Measurements from ENCODE around the gene TAF9.
"Not testable (repeated sequence)": the region's sequence is repeated elsewhere in the genome, so short reads cannot be mapped to it uniquely, and the experiment has no call there.

The TAF9 gene

DNA sequence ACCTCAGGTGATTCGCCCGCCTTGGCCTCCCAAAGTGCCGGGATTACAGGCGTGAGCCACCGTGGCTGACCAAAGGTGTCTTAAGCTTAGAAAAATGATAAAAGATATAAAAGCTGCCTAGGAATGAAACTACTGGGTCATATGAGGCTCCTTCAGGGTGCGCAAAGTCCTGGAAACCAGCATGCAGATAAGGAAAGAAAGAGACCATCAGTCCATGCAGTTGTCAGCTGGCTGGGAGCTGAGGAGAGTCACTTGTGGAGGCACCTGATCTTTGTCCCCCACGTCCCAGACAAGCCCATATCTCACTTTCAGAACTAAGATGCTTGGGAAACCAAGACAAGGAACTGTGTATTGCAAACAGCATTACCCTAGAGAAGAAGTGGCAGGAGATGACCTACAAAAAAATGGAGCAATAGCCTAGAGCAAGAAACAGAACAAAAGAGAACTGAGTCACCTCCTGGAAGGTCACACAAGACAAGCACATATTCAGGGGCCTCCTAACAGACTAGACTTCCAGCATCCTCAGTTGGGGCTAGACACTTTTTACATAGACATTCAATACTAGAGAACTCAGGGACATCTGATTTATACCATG lies 33.9 kb downstream of the TAF9 start:
- DNase-seq: no peak

DNA sequence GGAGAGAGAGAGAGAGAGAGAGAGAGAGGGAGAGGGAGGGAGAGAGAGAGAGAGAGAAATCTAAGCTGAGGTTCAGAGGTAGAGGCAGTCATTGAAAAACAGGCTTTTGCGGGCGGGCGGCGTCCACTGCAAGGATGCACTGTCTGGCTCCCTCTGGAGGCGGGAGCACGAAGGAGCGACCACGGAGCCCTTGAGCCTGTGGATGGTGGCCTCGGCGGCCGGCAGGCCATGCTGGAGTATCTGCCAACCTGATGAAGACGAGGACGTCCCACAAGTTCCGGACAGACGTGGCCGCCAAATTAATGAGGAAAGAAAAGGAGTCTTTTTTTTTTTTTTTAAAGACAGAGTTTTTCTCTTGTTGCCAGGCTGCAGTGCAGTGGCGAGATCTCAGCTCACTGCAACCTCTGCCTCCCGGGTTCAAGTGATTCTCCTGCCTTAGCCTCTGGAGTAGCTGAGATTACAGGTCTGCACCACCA lies 34.5 kb downstream of the TAF9 start:
- peak; percentile 76 for DNase-seq

DNA sequence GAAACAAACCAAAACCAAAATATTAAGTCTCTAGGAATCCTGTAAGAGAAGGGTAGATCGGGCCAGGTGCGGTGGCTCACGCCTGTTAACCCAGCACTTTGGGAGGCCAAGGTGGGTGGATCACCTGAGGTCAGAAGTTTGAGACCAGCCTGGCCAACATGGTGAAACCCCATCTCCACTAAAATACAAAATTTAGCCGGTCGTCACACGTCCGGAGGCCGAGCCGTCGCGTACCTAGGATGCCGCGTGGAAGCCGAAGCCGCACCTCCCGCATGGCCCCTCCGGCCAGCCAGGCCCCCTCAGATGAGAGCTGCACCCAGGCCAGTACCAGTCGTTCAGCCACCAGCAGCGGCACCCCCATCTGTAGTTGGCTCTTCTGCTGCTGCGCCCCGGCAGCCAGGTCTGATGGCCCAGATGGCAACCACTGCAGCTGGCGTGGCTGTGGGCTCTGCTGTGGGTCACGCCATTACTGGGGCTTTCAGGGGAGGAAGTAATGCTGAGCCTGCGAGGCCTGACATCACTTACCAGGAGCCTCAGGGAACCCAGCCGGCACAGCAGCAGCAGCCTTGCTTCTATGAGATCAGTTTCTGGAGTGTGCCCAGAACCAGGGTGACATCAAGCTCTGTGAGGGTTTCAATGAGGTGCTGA lies 35.5 kb downstream of the TAF9 start:
- DNase-seq: not testable (repeated sequence)

DNA sequence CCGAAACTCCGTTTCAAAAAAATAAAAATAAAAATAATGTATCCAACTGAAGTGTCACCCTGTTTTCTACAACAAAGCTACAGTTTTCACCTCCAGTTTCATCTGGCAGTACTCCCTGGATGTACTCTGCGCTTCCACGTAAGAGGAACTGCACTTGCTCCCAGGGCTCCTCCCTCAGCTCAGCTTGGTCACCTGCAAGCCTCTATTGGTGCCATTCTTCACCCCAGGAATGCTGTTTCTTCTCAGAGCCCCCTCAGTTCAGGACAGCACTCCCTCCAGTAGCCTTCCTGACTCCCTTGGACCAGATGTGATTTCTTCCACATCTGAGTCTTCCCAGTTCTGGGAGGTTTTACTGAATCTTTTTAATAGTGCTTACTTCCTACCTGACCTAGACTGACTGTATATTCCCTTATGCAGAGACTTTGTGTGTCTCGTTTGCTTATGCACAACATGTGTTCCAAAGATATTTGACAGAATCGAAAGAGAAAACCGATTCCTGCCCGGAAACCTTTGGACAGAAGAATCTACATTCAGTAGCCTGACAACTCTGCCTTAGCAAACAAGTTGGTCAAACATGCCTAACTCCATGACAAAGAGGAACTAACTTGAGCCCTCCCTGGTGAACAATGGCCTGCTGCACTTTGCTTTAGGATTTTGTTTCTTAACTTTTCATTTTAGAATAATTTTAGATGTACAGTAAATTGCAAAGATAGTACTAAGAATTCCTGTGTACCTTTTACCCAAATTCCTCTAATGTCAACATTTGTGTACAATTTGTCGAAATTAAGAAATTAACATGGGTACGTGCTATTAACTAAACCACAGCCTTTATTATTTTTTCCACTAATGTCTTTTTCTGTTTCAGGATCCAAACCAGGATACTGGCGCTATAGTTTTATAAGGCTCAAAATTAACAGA lies 37.5 kb downstream of the TAF9 start:
- no peak for DNase-seq

DNA sequence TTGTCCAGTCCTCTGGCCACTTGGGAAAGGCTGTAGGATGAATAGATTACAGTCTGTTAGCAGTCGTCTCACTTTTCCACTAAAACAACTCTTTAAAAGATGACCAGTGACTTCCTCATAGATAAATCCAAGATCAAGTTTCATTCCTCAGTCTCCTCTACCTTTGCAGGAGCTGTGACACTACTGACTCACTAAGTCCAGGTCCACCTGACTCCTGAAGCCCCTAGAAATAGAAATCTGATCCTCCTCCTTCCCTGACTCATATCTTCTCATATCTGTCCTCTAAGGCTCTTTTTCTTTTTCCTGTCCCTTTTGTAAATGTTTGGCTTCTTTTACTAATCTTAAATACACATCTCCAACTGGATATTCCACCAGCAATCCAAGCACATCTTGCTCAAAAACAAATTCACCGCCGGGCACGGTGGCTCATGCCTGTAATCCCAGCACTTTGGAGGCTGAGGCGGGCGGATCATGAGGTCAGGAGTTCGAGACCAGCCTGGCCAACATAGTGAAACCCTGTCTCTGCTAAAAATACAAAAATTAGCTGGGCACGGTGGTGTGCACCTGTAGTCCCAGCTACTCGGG lies 39.3 kb downstream of the TAF9 start:
- DNase-seq: no peak

DNA sequence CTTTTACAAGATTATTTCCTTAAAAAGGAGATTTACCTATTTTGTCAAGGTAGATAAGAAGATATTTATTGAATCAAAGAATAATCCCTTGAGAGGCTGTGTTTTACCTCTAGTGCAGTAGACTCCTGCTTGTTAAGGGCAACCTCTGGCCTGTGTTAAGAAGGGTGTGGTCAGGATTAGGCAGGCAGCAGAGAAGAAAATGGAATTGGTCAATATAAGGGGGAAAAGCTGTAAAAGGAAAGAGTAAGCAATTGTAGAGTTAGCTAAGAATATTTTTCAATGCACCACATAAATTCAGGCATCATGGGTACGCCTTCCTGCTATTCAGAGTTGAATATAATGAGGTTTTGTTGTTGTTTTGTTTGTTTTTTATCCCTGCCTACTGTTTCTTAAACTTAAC lies 43.0 kb downstream of the TAF9 start:
- no peak for DNase-seq

DNA sequence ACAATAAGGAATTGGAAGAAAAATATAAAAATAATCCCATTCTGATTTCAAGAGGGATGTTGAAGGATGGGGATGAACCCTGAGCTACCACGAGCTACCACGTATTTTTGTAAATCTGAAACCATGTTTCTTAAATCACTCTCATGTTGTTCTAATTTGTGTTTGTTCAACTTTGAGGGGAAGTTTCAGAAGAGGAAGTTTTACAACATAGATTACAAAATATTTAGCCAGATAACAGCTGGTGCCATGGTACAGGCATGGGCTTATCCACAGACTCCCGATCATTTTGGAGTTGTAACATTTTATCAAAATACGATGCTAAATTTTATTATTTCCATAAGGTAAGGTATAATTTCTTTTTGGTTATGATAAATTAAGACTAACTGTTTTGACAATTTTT lies 51.9 kb downstream of the TAF9 start:
- no peak for DNase-seq

DNA sequence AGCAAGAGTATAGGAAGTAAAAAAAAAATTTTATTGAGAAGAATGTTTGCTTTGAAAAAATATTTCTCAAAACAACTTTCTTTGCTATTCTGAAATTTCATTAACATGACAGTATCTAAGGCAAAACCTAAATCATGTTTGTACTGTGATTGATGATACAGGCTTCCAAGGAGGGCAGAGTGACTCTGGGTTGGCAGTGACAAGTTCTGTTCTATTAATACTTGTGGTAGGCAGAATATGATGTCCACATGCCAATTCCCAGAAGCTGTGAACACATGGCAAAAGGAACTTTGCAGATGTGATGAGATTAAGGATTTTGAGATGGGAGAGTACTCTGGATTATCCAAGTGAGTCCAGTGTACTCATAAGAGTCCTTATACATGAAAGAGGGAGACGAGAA lies 53.3 kb downstream of the TAF9 start:
- no peak for DNase-seq

Measured in fibroblast of skin of abdomen (primary cell).